Esophagus squamous epithelium (tissue), 5 donors: ENCODE measurements around the gene NLRC5. TPM values are rescaled to one million over a fixed set of nuclear protein-coding genes. Genes with fewer than 3 reads are reported as not detected.

ENCODE experiments used
- DNase-seq: peaks from one replicate; lab custom pipeline; 2025; lab: John Stamatoyannopoulos, UW
- H3K27ac ChIP-seq, 4 donors: fragments of 200-600 bp; sonication (generic); one replicate each; pipeline ENCODE4 v1.5.1; 2016 to 2019; ENCODE audit warnings: mild to moderate bottlenecking in 1 of 4
- H3K27me3 ChIP-seq, 4 donors: fragments of 200-600 bp; sonication (generic); 1 replicate in 3 of 4; 2 replicates in 1 of 4; pipeline versions ENCODE4 v1.5.1 to v1.6.0; 2017 to 2021; ENCODE audit warnings: antibody characterized with exemption in 1 of 4
- H3K36me3 ChIP-seq, 3 donors: fragments of 200-600 bp; sonication (generic); one replicate each; pipeline ENCODE4 v1.5.1; 2016 to 2019
- H3K4me1 ChIP-seq, 3 donors: fragments of 200-600 bp; sonication (generic); one replicate each; pipeline ENCODE4 v1.5.1; 2017 to 2019
- H3K4me3 ChIP-seq, 4 donors: fragments of 200-600 bp; sonication (generic); 1 replicate in 3 of 4; 2 replicates in 1 of 4; pipeline ENCODE4 v1.5.1; 2016 to 2019; ENCODE audit warnings: mild to moderate bottlenecking in 2 of 4, moderate library complexity in 1 of 4
- H3K9me3 ChIP-seq, 3 donors: fragments of 200-600 bp; sonication (generic); one replicate each; pipeline ENCODE4 v1.5.1; 2016 to 2019
- CTCF ChIP-seq, 6 experiments: fragments of 450-650 bp in 4 of 6; fragments of 200-600 bp in 2 of 6; sonication (generic) in 2 of 6; IDR thresholded peaks; one replicate each; pipeline ENCODE4 v1.5.1; 2016 to 2019; ENCODE audit warnings: antibody characterized with exemption in 6 of 6, mild to moderate bottlenecking in 4 of 6, moderate library complexity in 4 of 6
- POLR2A ChIP-seq, 4 donors: fragments of 450-650 bp; IDR thresholded peaks; one replicate each; pipeline ENCODE4 v1.6.1; 2017; ENCODE audit warnings: antibody characterized with exemption in 4 of 4, mild to moderate bottlenecking in 4 of 4, moderate library complexity in 3 of 4
- WGBS, 2 donors: methylation state at CpG; one replicate each; pipeline ENCODE4 v1.1.5; 2018; 5-methylcytosine and 5-hydroxymethylcytosine counted together
- intact Hi-C: fragments of 100-400 bp; cut with DNase I; formaldehyde crosslinking; loops from one replicate; pipeline ENCODE4 v1.15.0; 2022
- total RNA-seq, 4 donors: library from RNA; depleted of rRNA; stranded (reverse); fragments of >200 nt; gene quantifications; one replicate each; pipeline ENCODE4 v1.1.0, GENCODE V29; 2016
- donor health status: DM: yes; HTN: yes; CAD: no.

The NLRC5 gene
- total RNA-seq, 4 donors from 2014 or later, result 7.7 to 25.2 (median 14.1) TPM

GRCh38 chr16:57029161-57030160, 40.1 kb downstream of the NLRC5 start:
- 75 to 93% methylated on average over 11 of the region's 16 CpGs for WGBS, 2 donors
- peaks cover 0 to 7% (median 0%) of the 10 kb centered on the region in 3 donors for H3K4me1 ChIP-seq
- H3K27me3 ChIP-seq, result no peaks in the 10 kb centered on the region
- DNase-seq, result no peak
- H3K36me3 ChIP-seq, result peaks cover 0 to 51% (median 7%) of the 10 kb centered on the region in 3 donors
- intact Hi-C loops, result no loop called here
- no peak overlapping the region for H3K27ac ChIP-seq
- TF ChIP-seq POLR2A (IDR thresholded peaks at IDR 0.05), result no peak
- TF ChIP-seq CTCF (IDR thresholded peaks at IDR 0.05), result no peak
- no peaks in the 10 kb centered on the region for H3K9me3 ChIP-seq
- no peak overlapping the region for H3K4me3 ChIP-seq

- peaks cover 0 to 52% (median 8%) of the 10 kb centered on the region in 3 donors for H3K36me3 ChIP-seq
- DNase-seq, result no peak
- intact Hi-C loops, result no loop called here
These were observed 41.1 kb downstream of the NLRC5 start for GRCh38 chr16:57030346-57030902.

GRCh38 chr16:57031156-57031555, 41.8 kb downstream of the NLRC5 start:
- H3K4me1 ChIP-seq, result peaks cover 0 to 7% (median 0%) of the 10 kb centered on the region in 3 donors
- intact Hi-C loops, result no loop called here
- no peak for DNase-seq
- H3K27me3 ChIP-seq, result no peaks in the 10 kb centered on the region
- H3K36me3 ChIP-seq, result peaks cover 0 to 52% (median 8%) of the 10 kb centered on the region in 3 donors
- H3K9me3 ChIP-seq, result no peaks in the 10 kb centered on the region
- TF ChIP-seq POLR2A (IDR thresholded peaks at IDR 0.05), result no peak
- H3K4me3 ChIP-seq, result no peak overlapping the region
- no peak overlapping the region for H3K27ac ChIP-seq
- WGBS, 2 donors, result 93 to 100% methylated on average over 1 to 4 of the region's 4 CpGs

More at GRCh38 chr16:57030346-57030902, 41.1 kb downstream of the NLRC5 start:
- no peak overlapping the region for H3K4me3 ChIP-seq
- no peak for TF ChIP-seq POLR2A (IDR thresholded peaks at IDR 0.05)
- TF ChIP-seq CTCF (IDR thresholded peaks at IDR 0.05), result no peak
- H3K4me1 ChIP-seq, result peaks cover 0 to 7% (median 0%) of the 10 kb centered on the region in 3 donors
- no peaks in the 10 kb centered on the region for H3K27me3 ChIP-seq
- H3K27ac ChIP-seq, result no peak overlapping the region
- H3K9me3 ChIP-seq, result no peaks in the 10 kb centered on the region
- WGBS, 2 donors, result 81 to 100% methylated on average over 2 of the region's 2 CpGs

- H3K36me3 ChIP-seq, result peaks cover 0 to 60% (median 8%) of the 10 kb centered on the region in 3 donors
- H3K4me1 ChIP-seq, result peaks cover 0 to 7% (median 0%) of the 10 kb centered on the region in 3 donors
- DNase-seq, result no peak
- TF ChIP-seq POLR2A (IDR thresholded peaks at IDR 0.05) (no peak), CTCF (IDR thresholded peaks at IDR 0.05) (no peak)
- intact Hi-C loops, result no loop called here
- no peak overlapping the region for H3K4me3 ChIP-seq
- no peaks in the 10 kb centered on the region for H3K9me3 ChIP-seq
- H3K27me3 ChIP-seq, result no peaks in the 10 kb centered on the region
- no peak overlapping the region for H3K27ac ChIP-seq
These were observed 43.0 kb downstream of the NLRC5 start for GRCh38 chr16:57032346-57032745.

- no peak for TF ChIP-seq CTCF (IDR thresholded peaks at IDR 0.05)
- no peak for TF ChIP-seq POLR2A (IDR thresholded peaks at IDR 0.05)
- 82 to 92% methylated on average over 5 of the region's 5 CpGs for WGBS, 2 donors
- Histone ChIP-seq H3K4me1 (peaks cover 0 to 7% (median 0%) of the 10 kb centered on the region in 3 donors), H3K4me3 (no peak overlapping the region), H3K9me3 (no peaks in the 10 kb centered on the region), H3K36me3 (peaks cover 0 to 66% (median 8%) of the 10 kb centered on the region in 3 donors), H3K27ac (no peak overlapping the region), H3K27me3 (no peaks in the 10 kb centered on the region)
- DNase-seq, result no peak
- intact Hi-C loops, result no loop called here
These were observed 43.6 kb downstream of the NLRC5 start for GRCh38 chr16:57032931-57033330.
